Glutamatergic neuron (in vitro differentiated cells): Measurements from ENCODE around the gene GXYLT1. TPM values are rescaled to one million over a fixed set of nuclear protein-coding genes. Genes with fewer than 3 reads are reported as not detected.

Experiments
- DNase-seq: peaks from one replicate; pipeline ENCODE4 v3.0.0; 2022
- H3K27ac Mint-ChIP-seq: one replicate; pipeline ENCODE4 v1.8.0; 2020; ENCODE audit warnings: mild to moderate bottlenecking, mixed read lengths, inconsistent platforms; ENCODE audit not compliant: unreplicated experiment
- H3K27me3 Mint-ChIP-seq: one replicate; pipeline ENCODE4 v1.8.0; 2020; ENCODE audit warnings: mild to moderate bottlenecking, moderate library complexity, mixed read lengths, inconsistent platforms; ENCODE audit not compliant: unreplicated experiment
- H3K36me3 Mint-ChIP-seq: one replicate; pipeline ENCODE4 v1.8.0; 2020; ENCODE audit warnings: mild to moderate bottlenecking, mixed read lengths, inconsistent platforms; ENCODE audit not compliant: unreplicated experiment
- H3K4me1 Mint-ChIP-seq: one replicate; pipeline ENCODE4 v1.8.0; 2020; ENCODE audit warnings: mild to moderate bottlenecking, low read depth, mixed read lengths, inconsistent platforms; ENCODE audit not compliant: unreplicated experiment
- H3K4me3 Mint-ChIP-seq: one replicate; pipeline ENCODE4 v1.8.0; 2020; ENCODE audit warnings: mild to moderate bottlenecking, mixed read lengths, inconsistent platforms; ENCODE audit not compliant: unreplicated experiment
- H3K9me3 Mint-ChIP-seq: one replicate; pipeline ENCODE4 v1.8.0; 2020; ENCODE audit warnings: mild to moderate bottlenecking, moderate library complexity, mixed read lengths, inconsistent platforms; ENCODE audit not compliant: unreplicated experiment
- total RNA-seq: library from RNA; stranded (reverse); fragmentation: NEBNext Ultra II Directional; extraction: Animal tissue kit (Norgen Biotek cat#: 25700); gene quantifications from one replicate; pipeline ENCODE4 v1.2.1, GENCODE V29; 2021; ENCODE audit not compliant: unreplicated experiment
- TF ChIP-seq, protein P1 (sequence below): fragments of 200-600 bp; sonication (generic); IDR thresholded peaks from one replicate; pipeline ENCODE4 v1.5.0; 2021; ENCODE audit not compliant: partially characterized antibody, unreplicated experiment

The GXYLT1 gene
- total RNA-seq, 1 donor from 2014 or later: 3.4 TPM

DNA sequence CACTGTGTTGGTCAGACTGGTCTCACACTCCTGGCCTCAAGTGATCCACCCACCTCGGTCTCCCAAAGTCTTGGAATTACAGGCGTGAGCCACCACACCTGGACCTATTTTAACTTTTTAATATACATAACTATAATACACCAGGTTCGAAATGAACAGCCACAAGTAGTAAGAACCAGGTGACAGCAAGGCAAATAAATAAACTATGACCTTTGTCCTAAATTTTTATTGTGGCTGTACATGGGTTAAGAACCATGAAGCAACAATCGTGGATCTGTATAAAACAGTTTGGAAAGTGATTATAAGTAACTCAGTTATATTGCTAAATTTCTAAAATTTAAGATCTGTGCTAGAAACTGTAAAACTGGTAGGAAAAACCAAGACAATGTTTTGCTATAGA lies 41.5 kb downstream of the GXYLT1 start:
- no peaks in the 10 kb centered on the region for H3K36me3 Mint-ChIP-seq
- TF ChIP-seq, protein P1, sequence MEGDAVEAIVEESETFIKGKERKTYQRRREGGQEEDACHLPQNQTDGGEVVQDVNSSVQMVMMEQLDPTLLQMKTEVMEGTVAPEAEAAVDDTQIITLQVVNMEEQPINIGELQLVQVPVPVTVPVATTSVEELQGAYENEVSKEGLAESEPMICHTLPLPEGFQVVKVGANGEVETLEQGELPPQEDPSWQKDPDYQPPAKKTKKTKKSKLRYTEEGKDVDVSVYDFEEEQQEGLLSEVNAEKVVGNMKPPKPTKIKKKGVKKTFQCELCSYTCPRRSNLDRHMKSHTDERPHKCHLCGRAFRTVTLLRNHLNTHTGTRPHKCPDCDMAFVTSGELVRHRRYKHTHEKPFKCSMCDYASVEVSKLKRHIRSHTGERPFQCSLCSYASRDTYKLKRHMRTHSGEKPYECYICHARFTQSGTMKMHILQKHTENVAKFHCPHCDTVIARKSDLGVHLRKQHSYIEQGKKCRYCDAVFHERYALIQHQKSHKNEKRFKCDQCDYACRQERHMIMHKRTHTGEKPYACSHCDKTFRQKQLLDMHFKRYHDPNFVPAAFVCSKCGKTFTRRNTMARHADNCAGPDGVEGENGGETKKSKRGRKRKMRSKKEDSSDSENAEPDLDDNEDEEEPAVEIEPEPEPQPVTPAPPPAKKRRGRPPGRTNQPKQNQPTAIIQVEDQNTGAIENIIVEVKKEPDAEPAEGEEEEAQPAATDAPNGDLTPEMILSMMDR: no peak
- no peaks in the 10 kb centered on the region for H3K27me3 Mint-ChIP-seq
- H3K4me3 Mint-ChIP-seq: no peak overlapping the region
- no peak for DNase-seq
- no peaks in the 10 kb centered on the region for H3K4me1 Mint-ChIP-seq
- no peaks in the 10 kb centered on the region for H3K9me3 Mint-ChIP-seq
- no peak overlapping the region for H3K27ac Mint-ChIP-seq

DNA sequence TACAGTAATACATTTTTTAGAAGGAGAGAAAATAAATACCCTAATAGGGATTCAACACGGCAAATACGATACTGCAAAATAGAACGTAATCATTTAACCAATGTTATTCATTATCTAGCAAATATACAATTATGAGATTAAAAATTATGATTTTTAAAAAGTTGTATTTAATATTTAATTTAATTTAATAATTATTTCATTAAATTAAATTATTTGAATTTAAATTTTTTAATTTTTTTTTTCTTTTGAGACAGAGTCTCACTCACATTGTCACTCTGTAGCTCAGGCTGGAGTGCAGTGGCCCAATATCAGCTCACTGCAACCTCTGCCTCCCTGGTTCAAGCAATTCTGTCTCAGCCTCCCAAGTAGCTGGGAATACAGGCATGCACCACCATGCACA lies 42.0 kb downstream of the GXYLT1 start:
- TF ChIP-seq, protein P1: no peak
- no peak overlapping the region for H3K4me3 Mint-ChIP-seq
- H3K27ac Mint-ChIP-seq: no peak overlapping the region
- no peaks in the 10 kb centered on the region for H3K9me3 Mint-ChIP-seq
- no peaks in the 10 kb centered on the region for H3K4me1 Mint-ChIP-seq
- DNase-seq: no peak
- H3K36me3 Mint-ChIP-seq: no peaks in the 10 kb centered on the region
- H3K27me3 Mint-ChIP-seq: no peaks in the 10 kb centered on the region

DNA sequence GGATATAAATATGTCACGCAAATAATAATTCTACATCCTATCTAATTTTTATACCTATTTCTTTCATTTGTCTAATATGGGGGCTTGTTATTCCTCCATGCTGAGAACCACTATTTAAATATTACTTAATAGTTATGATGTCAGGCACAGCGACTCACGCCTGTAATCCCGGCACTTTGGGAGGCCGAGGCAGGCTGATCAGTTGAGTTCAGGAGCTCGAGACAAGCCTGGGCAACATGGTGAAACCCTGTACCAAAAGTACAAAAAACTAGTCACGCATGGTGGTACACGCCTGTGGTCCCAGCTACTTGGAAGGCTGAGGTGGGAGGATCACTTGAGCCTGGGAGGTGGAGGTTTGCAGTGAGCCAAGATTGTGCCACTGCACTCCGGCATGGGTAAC lies 45.2 kb downstream of the GXYLT1 start:
- H3K36me3 Mint-ChIP-seq: no peaks in the 10 kb centered on the region
- no peak overlapping the region for H3K4me3 Mint-ChIP-seq
- H3K4me1 Mint-ChIP-seq: no peaks in the 10 kb centered on the region
- no peaks in the 10 kb centered on the region for H3K27me3 Mint-ChIP-seq
- H3K27ac Mint-ChIP-seq: no peak overlapping the region
- no peak for DNase-seq
- TF ChIP-seq, protein P1: no peak
- no peaks in the 10 kb centered on the region for H3K9me3 Mint-ChIP-seq

DNA sequence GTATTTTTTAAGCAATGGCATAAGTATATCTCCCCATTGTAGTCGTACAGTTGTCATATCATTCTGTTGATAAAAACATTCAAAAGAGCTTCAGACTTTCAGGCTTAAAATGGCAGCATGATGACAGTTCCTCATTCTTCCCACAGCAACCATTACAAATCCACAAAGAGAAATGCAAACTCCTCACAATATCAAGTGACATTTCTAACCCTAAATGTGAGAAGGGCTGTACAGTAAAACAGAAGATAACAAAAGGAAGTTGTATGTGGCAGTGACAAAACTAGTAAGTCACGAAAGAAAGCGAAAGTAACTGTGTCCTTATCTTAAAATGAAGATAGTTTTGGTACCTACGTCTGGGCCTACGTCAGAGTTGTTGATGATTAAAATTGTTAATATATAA lies 46.7 kb downstream of the GXYLT1 start:
- DNase-seq: no peak
- H3K27me3 Mint-ChIP-seq: no peaks in the 10 kb centered on the region
- H3K4me3 Mint-ChIP-seq: no peak overlapping the region
- no peaks in the 10 kb centered on the region for H3K36me3 Mint-ChIP-seq
- H3K27ac Mint-ChIP-seq: no peak overlapping the region
- no peaks in the 10 kb centered on the region for H3K4me1 Mint-ChIP-seq
- TF ChIP-seq, protein P1: no peak
- H3K9me3 Mint-ChIP-seq: no peaks in the 10 kb centered on the region

DNA sequence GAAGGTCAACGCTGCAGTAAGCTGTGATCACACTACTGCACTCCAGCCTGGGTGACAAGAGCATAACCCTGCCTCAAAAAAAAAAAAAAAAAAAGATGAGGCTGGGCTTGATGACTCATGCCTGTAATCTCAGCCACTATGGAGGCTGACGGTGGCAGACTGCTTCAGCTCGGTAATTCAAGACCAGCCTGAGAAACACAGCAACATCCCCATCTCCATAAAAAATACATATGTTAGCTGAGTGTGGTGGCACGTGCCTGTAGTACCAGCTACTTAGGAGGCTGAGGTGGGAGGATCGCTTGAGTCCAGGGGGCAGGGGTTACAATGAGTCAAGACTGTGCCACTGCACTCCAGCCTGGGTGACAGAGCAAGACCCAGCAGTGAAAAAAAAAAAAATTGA lies 50.4 kb downstream of the GXYLT1 start:
- DNase-seq: no peak
- H3K9me3 Mint-ChIP-seq: no peaks in the 10 kb centered on the region
- H3K4me1 Mint-ChIP-seq: peaks cover 2% of the 10 kb centered on the region
- no peak overlapping the region for H3K27ac Mint-ChIP-seq
- no peaks in the 10 kb centered on the region for H3K27me3 Mint-ChIP-seq
- no peaks in the 10 kb centered on the region for H3K36me3 Mint-ChIP-seq
- H3K4me3 Mint-ChIP-seq: no peak overlapping the region
- TF ChIP-seq, protein P1: no peak
